ENCODE measurements around the gene RAPGEF1.

The RAPGEF1 gene

DNA sequence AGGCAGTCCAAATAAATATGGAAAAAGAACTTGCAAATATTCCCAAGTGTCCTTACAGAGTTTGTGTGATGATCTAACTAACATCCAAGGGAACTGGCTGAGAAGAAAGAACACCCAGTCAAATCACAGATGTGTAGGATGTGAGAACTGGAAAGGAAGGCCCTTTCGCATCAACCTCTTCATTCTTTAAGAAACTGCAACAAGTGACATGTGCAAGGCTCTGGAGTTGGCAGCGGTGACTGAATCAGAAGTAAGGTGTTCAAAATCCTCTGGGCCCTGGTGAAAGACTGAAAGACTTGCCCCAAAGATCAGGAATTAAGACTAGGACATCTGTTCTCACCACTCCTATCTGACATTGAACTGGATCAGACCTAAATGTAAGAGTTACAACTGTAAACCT lies 88.7 kb downstream of the RAPGEF1 start:
- DNase-seq (ENCODE audit: low read depth, low spot score), result no peak

DNA sequence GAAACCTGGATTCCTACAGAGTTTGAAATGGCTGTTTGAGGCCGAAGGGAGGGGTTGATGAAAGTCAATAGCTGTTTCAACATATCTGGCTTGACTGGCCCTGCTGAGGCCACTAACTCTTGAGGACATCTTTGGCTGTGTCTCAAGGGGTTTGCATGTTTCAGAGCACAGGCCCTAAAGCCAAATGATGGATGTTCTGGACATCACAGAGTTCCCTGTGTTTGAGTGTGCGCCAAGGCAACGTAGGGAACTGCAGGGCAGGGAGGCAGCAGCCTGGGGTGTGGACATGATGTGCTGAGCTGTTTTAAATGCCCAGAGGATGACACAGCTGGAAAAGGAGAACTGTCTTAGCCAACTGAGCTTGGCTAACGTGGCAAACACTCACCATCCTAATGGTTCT lies 89.6 kb downstream of the RAPGEF1 start:
- no peak for DNase-seq (ENCODE audit: low read depth, low spot score)

DNA sequence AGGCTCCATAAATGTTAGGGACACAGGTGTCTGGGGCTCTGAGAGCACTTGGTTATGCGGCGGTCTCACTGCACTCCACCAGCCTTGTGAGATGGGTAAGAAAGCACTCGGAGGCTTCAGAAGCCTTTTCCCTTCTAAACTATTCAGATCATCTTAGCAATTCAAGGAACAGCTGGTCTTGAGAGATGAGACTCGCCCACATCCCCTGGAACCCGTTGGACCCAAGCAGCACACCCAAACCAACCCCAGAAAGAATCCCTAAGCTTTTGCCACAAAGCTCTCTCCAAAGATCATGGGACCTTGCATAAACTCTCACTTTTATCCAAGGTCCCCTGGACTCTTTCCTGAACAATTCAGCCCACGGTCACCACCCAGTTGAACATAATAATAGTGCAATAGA lies 90.2 kb downstream of the RAPGEF1 start:
- DNase-seq (ENCODE audit: low read depth, low spot score), result no peak

DNA sequence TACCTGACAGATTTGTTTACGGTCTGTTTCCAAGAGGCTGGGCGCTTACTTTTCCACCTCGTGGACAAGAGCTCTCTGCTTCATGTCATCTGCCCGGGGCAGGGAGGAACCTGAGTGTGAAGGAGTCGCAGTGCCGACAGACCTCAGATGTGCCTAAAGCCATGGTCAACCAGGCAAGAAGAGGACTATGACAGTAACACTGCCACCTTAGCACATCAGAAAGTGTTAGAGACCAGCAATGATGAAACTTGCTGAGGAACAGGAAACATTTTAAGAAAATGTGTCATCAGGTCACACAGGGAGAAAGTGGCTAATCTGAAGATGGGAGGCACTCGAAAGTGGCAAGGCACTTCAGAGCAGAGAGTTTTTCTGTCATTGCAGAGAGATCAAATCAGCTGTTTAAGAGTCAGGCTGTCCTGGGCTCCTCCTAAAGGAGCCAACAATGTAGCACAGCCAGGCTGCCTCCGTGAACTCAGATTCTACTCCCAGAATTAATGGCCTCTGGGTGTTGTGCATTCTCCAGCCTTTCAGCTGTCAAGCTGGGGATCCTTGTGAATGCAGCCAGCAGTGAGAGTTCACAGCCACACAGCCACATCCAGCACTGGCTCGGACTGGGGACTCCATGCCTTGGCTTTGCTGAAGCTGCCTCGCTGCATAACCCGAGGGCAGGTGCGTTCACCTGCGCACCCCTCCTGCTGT lies 94.6 kb downstream of the RAPGEF1 start:
- peak; percentile 91 for DNase-seq (ENCODE audit: low read depth, low spot score)

DNA sequence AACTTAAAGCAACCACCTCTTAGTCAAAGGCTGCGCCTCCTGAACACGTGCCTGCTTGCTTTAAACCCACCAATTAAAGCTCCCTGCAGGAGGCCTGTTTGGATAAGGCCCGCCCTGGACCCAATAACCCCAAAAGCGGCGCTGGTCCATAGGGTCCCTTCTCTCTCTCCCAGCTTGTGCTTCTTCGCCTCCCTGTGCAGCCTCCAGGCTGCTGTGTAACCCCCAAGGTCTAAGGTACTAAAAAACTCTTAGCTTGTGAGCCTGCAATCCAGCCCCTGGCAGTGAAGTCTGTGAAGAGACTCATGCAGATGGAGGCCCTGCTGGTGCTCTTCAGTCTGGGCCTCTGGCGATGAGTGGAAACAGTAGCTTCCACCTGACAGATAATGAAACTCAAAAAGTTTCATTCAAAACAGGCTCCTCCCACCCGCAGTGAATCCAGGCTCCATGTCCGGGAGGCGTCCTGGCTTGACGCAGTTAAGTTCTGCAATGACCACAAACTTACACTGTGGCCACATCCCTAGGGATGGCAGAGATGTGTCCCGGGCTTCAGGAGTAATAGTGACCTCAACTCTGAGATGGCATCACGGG lies 97.3 kb downstream of the RAPGEF1 start:
- DNase-seq (ENCODE audit: low read depth, low spot score), result peak; percentile 71

DNA sequence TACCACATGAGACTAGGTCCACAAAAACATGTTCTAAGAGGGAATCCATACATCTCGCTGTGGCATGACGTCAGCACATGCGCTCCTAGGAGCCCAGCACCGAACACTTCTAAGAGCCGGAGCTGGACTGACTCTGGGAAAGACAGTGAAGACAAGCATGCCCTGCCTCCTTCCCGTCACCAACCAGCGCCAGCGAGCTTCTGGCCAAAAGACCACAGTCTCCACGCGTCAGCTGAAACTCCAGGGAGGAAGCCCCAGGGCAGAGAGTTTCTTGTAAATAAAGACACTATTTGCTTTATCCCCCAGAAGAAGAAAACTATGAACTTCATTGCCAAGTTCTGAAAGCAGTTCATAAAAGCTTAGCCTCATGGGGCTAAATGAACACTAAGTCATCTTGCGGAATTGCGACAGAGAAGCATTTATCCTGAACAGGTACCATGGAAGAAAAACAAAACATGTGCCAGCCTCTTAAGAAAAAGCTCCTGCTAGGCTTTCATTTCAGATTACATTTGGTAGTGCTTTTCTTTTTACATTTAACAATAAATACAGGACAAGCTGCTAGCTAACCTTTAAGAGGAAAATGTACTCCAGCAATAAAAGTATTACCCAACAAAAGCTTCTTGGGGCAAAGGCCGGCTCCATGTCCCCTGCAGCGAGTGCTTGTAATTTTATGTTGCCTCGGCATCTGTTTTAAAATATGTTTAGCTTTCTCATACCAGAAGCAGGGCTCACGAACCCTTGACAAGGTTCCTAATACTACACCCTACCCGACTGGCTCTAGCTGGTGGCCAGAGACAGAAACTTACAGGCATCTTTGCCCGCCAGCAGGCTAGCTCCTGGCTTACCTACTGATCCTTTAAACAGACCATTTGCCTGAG lies 98.0 kb downstream of the RAPGEF1 start:
- peak; percentile 52 for DNase-seq (ENCODE audit: low read depth, low spot score)

DNA sequence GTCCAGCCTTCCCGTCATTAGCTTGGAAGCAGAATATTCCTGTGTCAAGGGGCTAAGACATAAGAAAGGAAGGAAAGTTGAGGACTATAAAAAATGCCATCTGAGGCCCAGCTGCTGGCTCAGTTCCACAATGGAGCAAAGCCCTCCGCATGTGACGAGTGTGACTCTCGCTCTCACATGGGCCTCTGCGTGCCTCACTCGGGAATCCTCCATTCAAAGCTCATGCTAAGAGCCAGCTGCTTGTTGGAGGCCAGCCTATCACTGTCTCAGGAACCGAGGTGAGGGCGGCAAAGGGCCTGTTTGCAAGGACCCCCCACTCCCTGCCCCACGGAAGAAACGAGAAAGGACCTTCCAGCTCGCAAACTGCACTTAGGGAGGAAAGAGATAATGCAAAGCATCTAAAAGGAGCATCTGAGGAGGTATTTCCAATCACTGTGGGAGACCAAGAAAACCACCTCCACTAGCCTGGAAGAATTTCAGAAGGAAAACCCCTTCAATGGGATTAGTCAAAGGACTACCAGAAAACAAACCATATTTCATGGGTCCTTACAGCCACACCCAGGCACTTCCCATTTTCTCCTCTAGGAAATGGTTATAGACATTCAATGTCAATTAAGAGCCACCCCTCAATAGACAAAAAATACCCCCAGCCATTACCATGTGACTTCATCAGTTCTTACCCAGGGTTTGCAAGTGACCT lies 99.3 kb downstream of the RAPGEF1 start:
- no peak for DNase-seq (ENCODE audit: low read depth, low spot score)

DNA sequence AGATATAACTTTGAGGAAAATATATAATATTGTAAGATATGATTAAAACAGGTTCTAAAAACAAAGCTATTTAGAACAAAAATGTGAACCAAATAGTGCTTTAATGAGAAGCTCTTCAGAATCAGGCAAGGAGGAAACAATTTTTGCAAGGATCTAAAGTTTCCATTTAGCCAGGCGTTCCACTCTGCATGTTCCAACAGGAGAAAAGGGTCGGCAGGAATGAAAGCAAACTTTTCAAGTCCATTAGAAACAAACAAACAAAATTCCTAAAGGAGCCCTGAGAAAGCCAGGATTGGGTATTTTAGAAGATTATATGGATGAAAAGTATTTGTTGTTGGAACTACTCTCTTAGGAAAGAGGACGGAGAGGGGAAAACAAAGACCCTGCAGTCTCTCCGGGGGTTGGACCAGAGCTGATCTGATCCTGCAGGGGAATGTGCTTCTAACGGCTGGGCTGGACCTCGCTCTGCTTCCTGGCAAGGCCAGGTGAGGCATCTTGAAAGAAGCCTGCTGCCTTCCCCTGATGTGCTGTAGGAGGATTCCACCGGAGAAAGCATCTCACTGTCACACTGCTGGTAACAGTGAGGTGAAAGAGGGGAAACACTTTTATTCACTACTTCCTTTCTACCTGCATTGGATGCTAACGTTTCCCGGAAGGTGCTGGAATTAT lies 100.0 kb downstream of the RAPGEF1 start:
- no peak for DNase-seq (ENCODE audit: low read depth, low spot score)

DNA sequence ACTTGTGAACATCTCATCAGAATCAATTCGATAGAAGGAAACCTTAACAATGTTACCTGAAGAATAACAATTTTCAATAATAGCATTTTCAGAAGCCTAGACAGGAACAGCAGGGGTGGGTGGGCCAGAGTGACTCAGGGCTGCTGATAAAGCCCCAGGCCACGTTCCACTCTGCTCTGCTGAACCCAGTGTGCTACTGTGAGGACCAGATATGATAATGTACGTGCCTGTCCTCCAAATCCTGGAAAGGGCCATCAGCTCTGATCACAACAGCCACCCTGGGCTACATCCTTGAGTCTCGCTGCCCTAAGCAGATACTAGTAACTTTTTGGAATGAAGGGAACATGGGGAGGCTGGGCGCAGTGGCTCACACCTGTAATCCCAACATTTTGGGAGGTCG lies 103.3 kb downstream of the RAPGEF1 start:
- DNase-seq (ENCODE audit: low read depth, low spot score), result no peak

DNA sequence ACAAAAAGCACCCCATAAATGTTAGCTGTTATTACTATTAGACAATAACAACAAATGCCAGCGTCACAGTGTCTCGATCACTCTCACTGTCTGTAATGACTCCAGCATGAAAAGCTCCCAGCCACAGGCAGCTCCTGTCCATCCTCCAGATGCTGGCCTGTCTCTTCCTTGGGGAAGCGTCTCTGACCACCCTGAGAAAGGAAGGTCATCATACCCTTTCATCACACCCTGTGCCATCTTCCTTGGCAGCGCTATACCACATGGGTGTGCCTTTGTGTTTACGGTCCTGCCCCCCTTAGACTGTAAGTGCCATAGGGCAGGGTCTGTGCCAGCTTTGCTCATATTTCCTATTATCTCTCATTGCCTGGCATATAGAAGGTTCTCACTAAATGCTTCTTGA lies 104.0 kb downstream of the RAPGEF1 start:
- no peak for DNase-seq (ENCODE audit: low read depth, low spot score)

DNA sequence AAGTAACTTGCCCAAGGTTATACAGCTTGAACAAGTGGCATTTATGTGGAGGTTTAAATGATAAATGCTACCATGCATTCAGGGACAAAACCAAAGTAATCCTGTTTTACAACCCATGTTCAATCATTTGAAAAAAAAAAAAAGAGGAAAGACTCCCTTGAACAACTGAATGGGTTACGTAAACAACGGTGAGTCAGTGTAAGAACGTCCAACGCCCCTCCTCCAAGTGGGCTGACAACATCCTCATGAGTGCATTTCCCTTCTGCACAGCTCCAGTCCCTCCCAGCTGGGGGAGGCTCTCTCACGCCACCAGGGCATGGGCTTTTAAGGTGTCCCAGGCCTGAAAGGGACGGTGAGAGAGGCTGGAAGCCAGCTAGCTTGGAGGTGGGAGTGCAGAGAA lies 104.6 kb downstream of the RAPGEF1 start:
- DNase-seq (ENCODE audit: low read depth, low spot score), result peak; percentile 84

DNA sequence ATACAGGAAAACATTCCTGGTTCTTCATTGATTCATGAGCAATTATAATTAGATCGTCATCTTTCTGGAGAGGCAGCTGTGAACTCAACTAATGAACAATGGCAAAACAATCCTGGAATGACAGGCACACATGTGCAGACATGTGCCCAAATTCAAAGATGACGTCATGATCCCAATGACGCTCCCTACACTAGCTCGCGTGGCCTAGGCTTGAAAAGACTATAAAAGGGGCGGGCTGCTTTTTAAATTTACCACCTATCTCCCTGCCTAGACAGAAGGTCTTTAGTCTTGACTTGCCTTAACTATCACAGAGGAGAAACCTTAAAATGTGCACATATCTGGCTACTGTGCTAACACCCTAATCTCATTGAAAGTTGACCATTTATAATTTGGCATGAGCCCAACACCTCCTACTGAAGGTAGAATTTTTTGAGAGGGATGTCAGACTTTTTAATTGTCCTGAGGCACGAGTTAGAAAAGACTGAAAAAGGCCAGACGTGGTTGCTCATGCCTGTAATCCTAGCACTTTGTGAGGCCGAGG lies 106.3 kb downstream of the RAPGEF1 start:
- DNase-seq (ENCODE audit: low read depth, low spot score), result no peak

DNA sequence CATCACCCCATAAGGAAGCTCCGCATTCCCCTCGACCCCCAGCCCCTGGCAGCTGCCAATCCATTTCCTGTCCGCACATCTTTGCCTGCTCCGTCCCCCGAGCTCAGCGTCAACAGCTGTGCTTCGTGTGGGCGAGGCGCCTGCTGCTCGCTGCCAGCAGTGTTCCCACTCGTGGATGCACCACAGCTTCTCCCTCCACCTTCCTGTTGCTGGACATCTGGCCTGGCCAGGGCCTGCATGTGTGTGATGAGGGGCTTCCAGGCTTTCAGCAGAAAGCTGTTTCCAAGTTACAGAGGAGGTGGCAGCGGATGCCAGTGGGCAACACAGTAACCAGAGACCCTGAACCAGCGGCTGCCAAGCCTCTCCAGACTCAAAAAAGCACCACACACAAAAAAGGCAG lies 108.6 kb downstream of the RAPGEF1 start:
- DNase-seq (ENCODE audit: low read depth, low spot score), result no peak

DNA sequence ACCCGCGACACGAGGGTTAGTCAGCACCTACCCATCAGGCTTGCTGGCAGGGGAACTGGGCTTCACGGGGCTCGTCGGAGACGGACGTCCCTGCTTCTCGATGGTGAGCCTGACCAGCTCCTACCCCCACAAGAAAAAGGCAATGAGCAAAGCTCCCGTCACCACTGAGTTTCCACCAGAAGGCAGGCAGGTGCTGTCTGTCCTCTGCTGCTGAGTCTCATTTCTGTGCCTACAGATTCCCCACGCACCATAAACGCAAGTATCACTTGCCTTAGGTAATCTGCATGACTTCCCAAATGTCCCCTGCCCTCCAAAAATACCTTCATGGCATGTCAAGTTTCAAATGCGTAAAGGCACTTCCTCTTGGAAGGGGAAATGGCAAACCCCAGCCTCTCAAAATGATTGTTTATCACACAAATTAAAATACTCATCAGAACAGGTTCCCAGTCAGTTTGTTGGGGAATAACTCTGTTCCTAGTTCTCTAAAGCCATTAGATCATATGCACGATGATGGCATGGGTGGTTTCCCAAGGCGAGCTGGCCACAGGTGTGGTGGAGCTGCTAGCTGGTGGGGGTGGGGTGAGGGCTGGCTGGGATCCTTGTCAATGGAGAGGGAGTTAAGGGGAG lies 109.6 kb downstream of the RAPGEF1 start:
- no peak for DNase-seq (ENCODE audit: low read depth, low spot score)

DNA sequence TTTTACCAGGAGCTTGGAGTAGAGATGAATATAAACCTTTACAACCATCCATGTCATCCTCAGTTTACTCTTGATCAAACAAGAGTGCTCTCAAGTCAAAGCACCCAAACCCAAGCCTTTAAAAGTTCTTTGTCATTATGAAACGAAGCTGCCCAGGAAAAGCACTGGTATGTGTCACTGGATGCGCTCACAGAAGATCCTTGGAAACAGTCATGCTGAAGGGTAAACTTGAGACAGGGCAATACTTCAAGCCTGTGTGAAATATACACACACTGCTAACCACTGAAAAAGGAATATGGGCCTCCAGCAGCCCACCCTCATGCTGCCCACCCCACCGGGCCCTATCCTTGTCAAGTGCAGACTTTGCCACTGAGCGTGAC lies 110.1 kb downstream of the RAPGEF1 start:
- no peak for DNase-seq (ENCODE audit: low read depth, low spot score)

DNA sequence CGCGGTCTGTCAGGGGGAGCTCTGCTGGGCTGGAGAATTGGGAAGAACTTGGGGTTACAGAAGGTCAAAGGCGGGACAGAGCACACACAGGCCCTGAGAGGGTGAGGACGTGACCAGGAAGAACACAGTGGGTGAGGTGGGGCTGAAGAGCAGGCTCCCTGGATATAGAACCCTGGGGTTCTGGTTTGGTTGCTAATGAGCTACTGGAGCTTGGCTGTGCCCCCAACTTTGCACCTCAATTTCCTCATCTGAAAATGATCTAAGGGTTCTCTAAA lies 110.7 kb downstream of the RAPGEF1 start:
- DNase-seq (ENCODE audit: low read depth, low spot score), result no peak

DNA sequence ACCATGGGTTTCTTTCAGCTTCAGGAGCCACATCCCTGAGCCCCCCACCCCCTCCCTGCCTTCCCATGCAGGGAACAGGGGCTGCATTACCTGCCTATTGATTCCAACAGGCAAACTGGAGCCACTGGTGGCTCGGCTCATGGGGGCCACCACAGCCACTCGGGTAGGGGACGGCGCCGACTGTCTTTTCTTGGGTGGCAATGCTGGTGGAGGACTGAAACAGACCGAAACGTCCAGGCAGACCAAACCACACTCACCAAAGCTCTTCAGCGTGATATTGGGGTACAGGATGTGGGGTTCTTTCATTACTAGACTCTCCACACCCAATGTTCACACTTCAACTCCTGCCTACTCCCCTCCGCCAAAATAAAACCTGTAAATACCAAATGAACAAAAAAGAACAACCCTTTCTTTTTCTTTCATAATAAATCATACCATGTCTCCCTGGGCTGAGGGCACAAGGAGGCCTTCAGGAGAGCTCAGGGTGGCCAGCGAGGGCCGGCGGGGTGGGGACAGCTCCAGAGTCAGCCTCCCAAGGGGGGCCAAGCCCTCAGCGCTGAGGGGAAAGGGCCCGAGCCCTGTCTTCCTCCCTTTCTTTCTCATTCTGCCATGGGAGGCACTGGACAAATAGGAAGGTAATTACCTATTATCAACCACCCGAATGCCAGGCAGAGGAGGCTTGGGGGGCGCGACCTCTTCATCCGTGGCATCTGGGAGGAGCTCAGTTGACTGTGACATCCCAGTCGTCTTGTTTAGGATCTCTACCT lies 111.2 kb downstream of the RAPGEF1 start:
- DNase-seq (ENCODE audit: low read depth, low spot score), result no peak

DNA sequence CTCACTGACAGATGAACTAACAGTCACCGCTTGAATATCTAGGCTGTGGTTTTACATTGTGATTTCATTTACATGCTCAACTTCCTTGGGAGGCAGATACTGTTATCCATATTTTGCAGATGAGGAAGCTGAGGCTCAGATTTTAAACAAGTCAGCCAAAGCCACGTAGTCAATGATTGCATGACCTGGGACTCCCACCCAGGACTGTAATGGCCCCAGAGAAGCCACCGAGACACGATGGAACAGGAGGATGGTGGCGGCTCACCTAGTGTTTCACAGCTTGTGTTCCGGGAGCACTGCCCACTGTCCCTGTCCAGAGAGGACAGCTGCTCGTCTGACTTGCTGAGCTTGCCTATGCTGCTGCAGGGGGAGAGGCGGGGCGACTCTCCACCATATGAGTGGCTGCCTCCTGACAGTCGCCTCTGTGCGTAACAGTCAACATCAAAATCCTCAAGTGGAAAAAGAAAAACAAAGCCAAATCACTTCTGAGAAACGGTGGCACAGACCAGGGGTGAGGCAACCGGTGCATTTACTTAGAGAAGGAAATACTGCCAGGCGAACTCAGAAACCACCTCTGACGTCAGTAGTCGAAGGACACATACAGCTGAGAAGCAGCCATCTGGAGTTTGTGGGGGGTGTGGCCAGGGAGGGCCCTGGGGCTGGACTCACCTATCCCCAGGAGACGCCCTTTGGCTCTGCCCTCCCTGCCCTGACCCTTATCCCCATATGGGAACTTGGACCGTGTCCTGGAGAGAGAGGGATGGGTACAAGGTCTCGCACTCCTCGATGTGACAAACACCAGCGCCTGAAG lies 112.0 kb downstream of the RAPGEF1 start:
- DNase-seq (ENCODE audit: low read depth, low spot score), result peak; percentile 41

DNA sequence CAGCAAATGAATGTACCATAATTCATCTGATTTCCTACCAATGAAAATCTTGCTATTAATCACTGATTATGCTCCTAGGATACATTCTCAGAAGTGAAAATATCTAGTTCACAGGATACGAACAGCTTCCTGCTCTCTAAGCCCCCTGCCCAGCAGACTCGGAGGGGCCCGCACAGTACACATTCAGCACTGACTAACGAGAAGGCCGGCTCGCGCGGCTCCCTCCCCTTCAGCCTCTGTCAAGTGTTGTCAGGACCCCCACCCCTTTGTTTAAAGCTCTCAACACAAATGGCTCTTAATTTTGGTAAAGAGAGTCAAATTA lies 112.6 kb downstream of the RAPGEF1 start:
- no peak for DNase-seq (ENCODE audit: low read depth, low spot score)

Data from ELF-1 (cell line).